OCI-LY7 (cell line): ENCODE results near the gene C11orf71. TPM values are rescaled to one million over a fixed set of nuclear protein-coding genes. Genes with fewer than 3 reads are reported as not detected.

Source experiments
- BruUV-seq: library from RNA; stranded (reverse); fragments of 400-500 nt; replicated peaks from 2 replicates; lab custom pipeline; 2021; lab: Mats Ljungman, UMichigan
- CTCF ChIA-PET: fragments of 300-600 bp; sonication (Branson Sonifier 250); formaldehyde crosslinking; loops from one replicate; lab custom pipeline; 2022; ENCODE audit warnings: antibody characterized with exemption; ENCODE audit not compliant: unreplicated experiment; lab: Charles Lee
- POLR2A ChIA-PET: fragments of 300-600 bp; sonication (Branson Sonifier 250); formaldehyde crosslinking; loops from one replicate; lab custom pipeline; 2022; ENCODE audit warnings: antibody characterized with exemption; lab: Charles Lee
- DNase-seq: peaks from one replicate; pipeline ENCODE4 v3.0.0-alpha.2; 2015; ENCODE audit warnings: low spot score
- H2AFZ ChIP-seq: fragments of 200-600 bp; sonication (generic), shearing (Covaris generic); 2 replicates; pipeline ENCODE4 v1.6.1; 2014; ENCODE audit warnings: mild to moderate bottlenecking, antibody characterized with exemption, low read length, moderate library complexity
- H3K27ac ChIP-seq: fragments of 200-600 bp; sonication (generic); 2 replicates; pipeline ENCODE4 v1.5.1; 2014; ENCODE audit warnings: mixed run types, low read depth, mild to moderate bottlenecking, moderate library complexity, low read length, inconsistent platforms; ENCODE audit not compliant: poor library complexity, severe bottlenecking
- H3K36me3 ChIP-seq: fragments of 200-600 bp; sonication (generic); 2 replicates; pipeline ENCODE4 v1.6.1; 2014; ENCODE audit warnings: mild to moderate bottlenecking, antibody characterized with exemption, low read length, moderate library complexity, mixed read lengths; ENCODE audit not compliant: insufficient read depth
- H3K4me1 ChIP-seq: fragments of 200-600 bp; sonication (generic); 2 replicates; pipeline ENCODE4 v1.5.1; 2014; ENCODE audit warnings: mild to moderate bottlenecking, low read length; ENCODE audit not compliant: insufficient read depth, poor library complexity, severe bottlenecking
- H3K4me2 ChIP-seq: fragments of 200-600 bp; sonication (generic); 2 replicates; pipeline ENCODE4 v1.6.1; 2014; ENCODE audit warnings: mild to moderate bottlenecking, low read length
- H3K4me3 ChIP-seq: fragments of 200-600 bp; sonication (generic); 2 replicates; pipeline ENCODE4 v1.5.1; 2014; ENCODE audit warnings: mild to moderate bottlenecking, low read depth, low read length; ENCODE audit not compliant: poor library complexity, severe bottlenecking
- H3K79me2 ChIP-seq: fragments of 200-600 bp; sonication (generic); 2 replicates; pipeline ENCODE4 v1.6.1; 2016; ENCODE audit warnings: low read depth, mild to moderate bottlenecking, low read length, moderate library complexity, mixed read lengths; ENCODE audit not compliant: insufficient read depth
- H3K9me2 ChIP-seq: fragments of 200-600 bp; sonication (generic); 2 replicates; pipeline ENCODE4 v1.6.1; 2016; ENCODE audit warnings: mild to moderate bottlenecking, low read length, mixed read lengths; ENCODE audit not compliant: insufficient read depth
- H3K9me3 ChIP-seq: fragments of 200-600 bp; sonication (generic); 2 replicates; pipeline ENCODE4 v1.6.1; 2014; ENCODE audit warnings: mild to moderate bottlenecking, mixed run types, low read length, mixed read lengths
- H4K20me1 ChIP-seq: fragments of 200-600 bp; sonication (generic); 2 replicates; pipeline ENCODE4 v1.6.1; 2014; ENCODE audit warnings: mild to moderate bottlenecking, antibody characterized with exemption, low read length, moderate library complexity, mixed read lengths; ENCODE audit not compliant: insufficient read depth
- EZH2phosphoT487 ChIP-seq: fragments of 200-600 bp; sonication (generic); IDR thresholded peaks from 2 replicates; pipeline ENCODE4 v1.6.1; 2018; ENCODE audit warnings: low read depth, borderline replicate concordance, mild to moderate bottlenecking, mixed run types, antibody characterized with exemption, low read length, moderate library complexity, mixed read lengths
- intact Hi-C: fragments of 100-400 bp; cut with micrococcal nuclease; formaldehyde crosslinking; loops from one replicate; pipeline ENCODE4 v1.10.0; 2022; ENCODE audit not compliant: unreplicated experiment
- total RNA-seq, 2 experiments: library from RNA; depleted of rRNA in 1 of 2; stranded (reverse); fragments of >200 nt in 1 of 2; shearing (Covaris generic) in 1 of 2; gene quantifications; 2 replicates each; pipeline ENCODE4 v1.2.3, GENCODE V29; 2014 to 2022
- TF ChIP-seq, protein P1 (sequence below): fragments of 200-600 bp; sonication (generic); conservative IDR thresholded peaks from 2 replicates; pipeline ENCODE4 v1.5.1; 2014; ENCODE audit warnings: mild to moderate bottlenecking, antibody characterized with exemption, low read length, moderate library complexity, mixed read lengths

C11orf71 gene
- total RNA-seq, 2 experiments from 2014 or later = 12.8 to 28.7 TPM

- Histone ChIP-seq H4K20me1 (no peaks in the 10 kb centered on the region), H3K4me2 (no peak overlapping the region), H3K4me1 (no peaks in the 10 kb centered on the region), H3K9me2 (no peaks in the 10 kb centered on the region), H3K79me2 (no peaks in the 10 kb centered on the region), H3K27ac (no peak overlapping the region), H3K9me3 (no peaks in the 10 kb centered on the region), H3K36me3 (no peaks in the 10 kb centered on the region), H2AFZ (no peak overlapping the region), H3K4me3 (no peak overlapping the region)
- no peak for DNase-seq
- ChIA-PET CTCF (no interaction called here), POLR2A (interaction anchor here (0.6 kb wide), 1 partner anchor 1150 kb away, joined by 5 read pairs; no protein-coding TSS in a partner anchor)
- intact Hi-C loops = no loop called here
- no peak for TF ChIP-seq EZH2phosphoT487
- TF ChIP-seq, protein P1, sequence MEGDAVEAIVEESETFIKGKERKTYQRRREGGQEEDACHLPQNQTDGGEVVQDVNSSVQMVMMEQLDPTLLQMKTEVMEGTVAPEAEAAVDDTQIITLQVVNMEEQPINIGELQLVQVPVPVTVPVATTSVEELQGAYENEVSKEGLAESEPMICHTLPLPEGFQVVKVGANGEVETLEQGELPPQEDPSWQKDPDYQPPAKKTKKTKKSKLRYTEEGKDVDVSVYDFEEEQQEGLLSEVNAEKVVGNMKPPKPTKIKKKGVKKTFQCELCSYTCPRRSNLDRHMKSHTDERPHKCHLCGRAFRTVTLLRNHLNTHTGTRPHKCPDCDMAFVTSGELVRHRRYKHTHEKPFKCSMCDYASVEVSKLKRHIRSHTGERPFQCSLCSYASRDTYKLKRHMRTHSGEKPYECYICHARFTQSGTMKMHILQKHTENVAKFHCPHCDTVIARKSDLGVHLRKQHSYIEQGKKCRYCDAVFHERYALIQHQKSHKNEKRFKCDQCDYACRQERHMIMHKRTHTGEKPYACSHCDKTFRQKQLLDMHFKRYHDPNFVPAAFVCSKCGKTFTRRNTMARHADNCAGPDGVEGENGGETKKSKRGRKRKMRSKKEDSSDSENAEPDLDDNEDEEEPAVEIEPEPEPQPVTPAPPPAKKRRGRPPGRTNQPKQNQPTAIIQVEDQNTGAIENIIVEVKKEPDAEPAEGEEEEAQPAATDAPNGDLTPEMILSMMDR = no peak
- BruUV-seq = no TSS peak
Measured at GRCh38 chr11:114386131-114386530, 14.2 kb downstream of the C11orf71 start.

DNA sequence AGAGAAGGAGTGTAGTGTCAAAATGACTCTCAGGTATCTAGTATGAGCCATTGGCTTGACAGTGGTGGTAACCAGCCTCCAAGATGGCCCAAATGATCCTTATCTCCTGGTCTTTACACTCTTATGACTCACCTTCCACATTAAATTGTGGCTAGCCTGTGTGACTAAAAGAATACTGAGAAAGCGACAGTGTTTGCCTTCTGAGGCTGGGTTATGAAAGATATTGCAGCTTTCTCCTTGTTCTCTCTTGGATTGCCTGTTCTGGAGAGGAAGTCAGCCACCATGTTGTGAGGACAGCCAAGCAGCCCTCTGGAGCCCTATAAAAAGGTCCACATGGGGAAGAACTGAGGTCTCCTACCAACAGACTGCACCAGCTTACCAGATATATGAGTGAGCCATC is 15.8 kb downstream of the C11orf71 start:
- H3K9me3 ChIP-seq = no peaks in the 10 kb centered on the region
- H4K20me1 ChIP-seq = no peaks in the 10 kb centered on the region
- no peak overlapping the region for H3K27ac ChIP-seq
- no peak overlapping the region for H3K4me3 ChIP-seq
- BruUV-seq = no TSS peak
- no peak for DNase-seq
- no peak overlapping the region for H2AFZ ChIP-seq
- no peaks in the 10 kb centered on the region for H3K9me2 ChIP-seq
- POLR2A ChIA-PET = no interaction called here
- H3K4me2 ChIP-seq = no peak overlapping the region
- CTCF ChIA-PET = no interaction called here
- no peaks in the 10 kb centered on the region for H3K36me3 ChIP-seq
- H3K4me1 ChIP-seq = no peaks in the 10 kb centered on the region
- intact Hi-C loops = no loop called here
- no peak for TF ChIP-seq EZH2phosphoT487
- TF ChIP-seq, protein P1 = no peak
- H3K79me2 ChIP-seq = no peaks in the 10 kb centered on the region

DNA sequence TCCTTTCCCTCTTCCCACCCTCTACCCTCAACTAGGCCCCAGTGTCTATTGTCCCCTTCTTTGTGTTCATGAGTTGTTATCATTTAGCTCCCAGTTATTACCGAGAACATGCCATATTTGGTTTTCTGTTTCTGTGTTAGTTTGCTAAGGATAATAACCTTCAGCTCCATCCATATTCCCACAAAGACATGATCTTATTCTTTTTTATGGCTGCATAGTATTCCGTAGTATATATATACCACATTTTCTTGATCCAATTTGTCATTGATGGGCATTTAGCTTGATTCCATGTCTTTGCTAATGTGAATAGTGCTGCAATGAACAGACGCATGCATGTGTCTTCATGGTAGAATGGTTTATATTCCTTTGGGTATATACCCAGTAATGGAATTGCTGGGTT is 17.8 kb downstream of the C11orf71 start:
- Histone ChIP-seq H3K9me2 (no peaks in the 10 kb centered on the region), H3K4me2 (no peak overlapping the region), H3K4me1 (no peaks in the 10 kb centered on the region), H3K36me3 (no peaks in the 10 kb centered on the region), H3K79me2 (no peaks in the 10 kb centered on the region), H3K4me3 (no peak overlapping the region), H4K20me1 (no peaks in the 10 kb centered on the region), H3K27ac (no peak overlapping the region), H3K9me3 (no peaks in the 10 kb centered on the region), H2AFZ (no peak overlapping the region)
- TF ChIP-seq, protein P1 = no peak
- no peak for TF ChIP-seq EZH2phosphoT487
- ChIA-PET CTCF (no interaction called here), POLR2A (interaction anchor here (1.5 kb wide), 1 partner anchor 9 kb away, joined by 4 read pairs; no protein-coding TSS in a partner anchor)
- no peak for DNase-seq
- intact Hi-C loops = no loop called here
- BruUV-seq = no TSS peak
